AG04450 (cell line): ENCODE measurements around the gene ABCA2. TPM values are rescaled to one million over a fixed set of nuclear protein-coding genes. Genes with fewer than 3 reads are reported as not detected.

ENCODE experiments used
- CTCF ChIA-PET: fragments of 300-600, 350-600 bp; formaldehyde crosslinking; extraction: SDS; loops from one replicate; lab custom pipeline; 2022; ENCODE audit warnings: antibody characterized with exemption, inconsistent platforms; lab: Charles Lee
- POLR2A ChIA-PET: fragments of 350-600 bp; formaldehyde crosslinking; extraction: SDS; loops from one replicate; lab custom pipeline; 2021; ENCODE audit warnings: antibody characterized with exemption, inconsistent platforms; lab: Yijun Ruan, JAX
- DNase-seq: peaks from one replicate; pipeline ENCODE4 v3.0.0-alpha.2; 2011; ENCODE audit warnings: low read depth, low spot score
- H3K27ac ChIP-seq: one replicate; pipeline ENCODE4 v1.5.1; 2012; ENCODE audit warnings: low read depth, low read length, control low read depth
- H3K27me3 ChIP-seq: one replicate; pipeline ENCODE4 v1.6.0; 2012; ENCODE audit warnings: low read length; ENCODE audit not compliant: control insufficient read depth, insufficient read depth
- H3K4me3 ChIP-seq: 2 replicates; pipeline ENCODE4 v1.5.1; 2011; ENCODE audit warnings: mild to moderate bottlenecking, low read depth, low read length, control low read depth
- H3K9me3 ChIP-seq: 2 replicates; pipeline ENCODE4 v1.5.1; 2012; ENCODE audit warnings: low read length; ENCODE audit not compliant: control insufficient read depth, insufficient read depth
- polyA plus RNA-seq: library from polyadenylated mRNA; depleted of rRNA; stranded (reverse); fragments of >200 nt; gene quantifications from 2 replicates; pipeline ENCODE4 v1.2.3, GENCODE V29; 2011
- TF ChIP-seq, protein P1 (sequence below): IDR thresholded peaks from 2 replicates; pipeline ENCODE4 v1.5.1; 2011; ENCODE audit warnings: low read depth, low read length, control low read depth, inconsistent platforms

The ABCA2 gene
- polyA plus RNA-seq, 1 experiment = 4.7 TPM

GRCh38 chr9:137037483-137037882 is 9.4 kb upstream of the ABCA2 start:
- CTCF ChIA-PET = interaction anchor here (0.6 to 5.1 kb wide), 3 partner anchors 33 to 250 kb away, joined by 3 to 105 read pairs (median 31); partner anchors contain the start of gene SAPCD2
- Histone ChIP-seq H3K9me3 (no peaks in the 10 kb centered on the region; the same call in 1 of the 2 replicates), H3K27me3 (no peaks in the 10 kb centered on the region), H3K27ac (no peak overlapping the region), H3K4me3 (no peak overlapping the region)
- DNase-seq = no peak
- TF ChIP-seq, protein P1, sequence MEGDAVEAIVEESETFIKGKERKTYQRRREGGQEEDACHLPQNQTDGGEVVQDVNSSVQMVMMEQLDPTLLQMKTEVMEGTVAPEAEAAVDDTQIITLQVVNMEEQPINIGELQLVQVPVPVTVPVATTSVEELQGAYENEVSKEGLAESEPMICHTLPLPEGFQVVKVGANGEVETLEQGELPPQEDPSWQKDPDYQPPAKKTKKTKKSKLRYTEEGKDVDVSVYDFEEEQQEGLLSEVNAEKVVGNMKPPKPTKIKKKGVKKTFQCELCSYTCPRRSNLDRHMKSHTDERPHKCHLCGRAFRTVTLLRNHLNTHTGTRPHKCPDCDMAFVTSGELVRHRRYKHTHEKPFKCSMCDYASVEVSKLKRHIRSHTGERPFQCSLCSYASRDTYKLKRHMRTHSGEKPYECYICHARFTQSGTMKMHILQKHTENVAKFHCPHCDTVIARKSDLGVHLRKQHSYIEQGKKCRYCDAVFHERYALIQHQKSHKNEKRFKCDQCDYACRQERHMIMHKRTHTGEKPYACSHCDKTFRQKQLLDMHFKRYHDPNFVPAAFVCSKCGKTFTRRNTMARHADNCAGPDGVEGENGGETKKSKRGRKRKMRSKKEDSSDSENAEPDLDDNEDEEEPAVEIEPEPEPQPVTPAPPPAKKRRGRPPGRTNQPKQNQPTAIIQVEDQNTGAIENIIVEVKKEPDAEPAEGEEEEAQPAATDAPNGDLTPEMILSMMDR = no peak
- POLR2A ChIA-PET = no interaction called here

DNA sequence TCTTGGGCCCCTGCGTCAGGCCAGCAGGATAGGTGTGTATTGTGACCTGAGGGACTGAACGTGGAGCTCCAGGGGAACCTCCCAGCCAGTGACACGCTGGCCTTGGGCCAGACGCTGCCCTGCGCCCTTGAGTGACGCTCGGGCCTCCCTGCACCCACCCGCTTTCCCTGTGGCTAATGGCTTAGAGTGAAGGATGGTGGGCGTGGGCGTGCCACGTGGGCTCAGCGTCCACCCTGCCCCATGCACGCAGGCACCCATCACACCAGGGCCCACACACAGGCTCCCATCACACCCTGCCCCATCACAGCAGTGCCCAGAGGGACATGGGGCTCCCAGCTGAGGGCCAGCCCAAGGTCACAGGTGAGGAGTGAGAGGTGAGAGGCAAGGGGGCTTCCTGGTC is 9.0 kb upstream of the ABCA2 start:
- H3K27ac ChIP-seq = no peak overlapping the region
- ChIA-PET CTCF (interaction anchor here (3.7 to 5.1 kb wide), 2 partner anchors 90 to 250 kb away, joined by 31 to 105 read pairs; no protein-coding TSS in a partner anchor), POLR2A (no interaction called here)
- no peaks in the 10 kb centered on the region; the same call in 1 of the 2 replicates for H3K9me3 ChIP-seq
- H3K27me3 ChIP-seq = no peaks in the 10 kb centered on the region
- TF ChIP-seq, protein P1 = no peak
- H3K4me3 ChIP-seq = no peak overlapping the region
- DNase-seq = no peak

DNA sequence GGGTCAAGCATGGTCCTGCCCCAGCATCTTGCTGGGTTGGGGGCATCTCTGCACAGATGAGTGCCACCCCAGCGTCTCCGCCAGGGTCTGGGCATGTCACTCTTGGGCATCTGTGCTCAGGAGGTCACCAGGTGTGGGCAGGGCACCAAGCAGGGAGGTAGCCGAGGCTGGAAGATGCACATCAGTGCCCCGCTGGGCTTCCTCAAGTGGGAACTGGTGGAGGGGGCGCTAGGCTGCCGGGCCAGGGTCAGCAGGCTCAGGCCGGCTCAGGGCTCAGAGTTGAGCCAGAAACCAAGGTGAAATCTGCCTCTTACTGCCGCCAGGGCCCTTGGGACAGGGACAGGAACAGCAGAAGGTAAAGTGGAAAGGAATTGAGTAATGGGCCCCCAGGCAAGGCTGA is 7.9 kb upstream of the ABCA2 start:
- Histone ChIP-seq H3K27ac (no peak overlapping the region), H3K27me3 (no peaks in the 10 kb centered on the region), H3K4me3 (no peak overlapping the region), H3K9me3 (no peaks in the 10 kb centered on the region; the same call in 1 of the 2 replicates)
- POLR2A ChIA-PET = interaction anchor here (2.0 kb wide), 1 partner anchor 88 kb away, joined by 10 read pairs; no protein-coding TSS in a partner anchor
- TF ChIP-seq, protein P1 = no peak
- no peak for DNase-seq
- CTCF ChIA-PET = interaction anchor here (0.6 to 5.1 kb wide), 21 partner anchors 8 to 258 kb away, joined by 3 to 105 read pairs (median 5); partner anchors contain the start of genes AJM1, CLIC3, LCN12 and NPDC1

GRCh38 chr9:137035507-137035834 is 7.4 kb upstream of the ABCA2 start:
- TF ChIP-seq, protein P1 = no peak
- ChIA-PET POLR2A (interaction anchor here (2.0 kb wide), 1 partner anchor 87 kb away, joined by 10 read pairs; no protein-coding TSS in a partner anchor), CTCF (interaction anchor here (0.5 to 5.1 kb wide), 29 partner anchors 9 to 258 kb away, joined by 3 to 105 read pairs (median 5); partner anchors contain the start of genes AJM1, CLIC3, LCN12 and MAN1B1)
- H3K27me3 ChIP-seq = no peaks in the 10 kb centered on the region
- H3K4me3 ChIP-seq = no peak overlapping the region
- no peaks in the 10 kb centered on the region; the same call in 1 of the 2 replicates for H3K9me3 ChIP-seq
- DNase-seq = no peak
- H3K27ac ChIP-seq = no peak overlapping the region
